Measurements from ENCODE around the gene PPARG. TPM values are rescaled to one million over a fixed set of nuclear protein-coding genes. Genes with fewer than 3 reads are reported as not detected.

The PPARG gene
- total and polyA plus RNA-seq, 7 donors: 9.7 to 111 (median 17.8) TPM

DNA sequence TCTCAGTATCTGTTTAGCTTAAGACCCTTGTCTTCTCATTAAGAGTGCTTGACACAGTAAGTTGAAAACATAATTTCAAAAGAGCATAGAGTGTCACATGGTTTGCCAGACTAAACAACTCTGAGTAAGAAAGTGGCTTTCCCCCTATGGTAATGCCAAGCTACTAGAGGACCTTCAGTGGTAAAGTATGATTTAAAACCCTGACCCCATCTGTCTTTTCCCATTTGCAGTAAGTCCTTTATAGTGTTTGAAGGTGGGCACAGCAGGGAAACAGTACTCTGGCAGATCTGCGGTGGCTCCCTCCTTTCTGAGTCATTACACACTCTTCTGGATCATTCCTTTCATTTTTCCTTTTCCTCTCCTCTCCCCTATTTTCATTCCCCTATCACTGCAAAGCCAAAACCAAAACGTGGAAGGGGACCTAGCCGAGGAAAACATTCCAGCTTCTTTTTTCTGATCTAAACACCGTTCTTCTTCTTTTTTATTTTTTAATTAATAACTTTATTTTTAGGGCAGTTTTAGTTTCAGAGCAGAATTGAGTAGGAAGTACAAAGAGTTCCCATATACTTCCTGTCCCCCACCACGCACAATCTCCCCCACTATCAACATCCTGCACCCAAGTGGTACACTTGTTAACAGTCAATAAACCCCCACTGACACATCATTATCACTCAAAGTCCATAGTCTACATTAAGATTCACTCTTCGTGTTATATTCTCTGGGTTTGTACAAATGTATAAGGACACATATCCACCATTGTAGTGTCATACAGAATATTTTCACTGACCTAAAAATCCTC lies 74.7 kb downstream of the PPARG start:
- Histone ChIP-seq H3K4me3 (no peak overlapping the region), H3K27ac (no peak overlapping the region), H3K36me3 (no peaks in the 10 kb centered on the region), H3K27me3 (no peaks in the 10 kb centered on the region), H3K9me3 (peaks cover 0 to 7% (median 0%) of the 10 kb centered on the region in 4 donors), H3K4me1 (no peaks in the 10 kb centered on the region)
- intact Hi-C loops (cut with DNase I): no loop called here
- DNase-seq: no peak
- WGBS, 2 donors: 53 to 78% methylated on average over 6 of the region's 6 CpGs
- TF ChIP-seq EP300 (IDR thresholded peaks at IDR 0.05): no peak
- no peak for TF ChIP-seq POLR2A (IDR thresholded peaks at IDR 0.05)
- TF ChIP-seq POLR2AphosphoS5 (IDR thresholded peaks at IDR 0.05): no peak

DNA sequence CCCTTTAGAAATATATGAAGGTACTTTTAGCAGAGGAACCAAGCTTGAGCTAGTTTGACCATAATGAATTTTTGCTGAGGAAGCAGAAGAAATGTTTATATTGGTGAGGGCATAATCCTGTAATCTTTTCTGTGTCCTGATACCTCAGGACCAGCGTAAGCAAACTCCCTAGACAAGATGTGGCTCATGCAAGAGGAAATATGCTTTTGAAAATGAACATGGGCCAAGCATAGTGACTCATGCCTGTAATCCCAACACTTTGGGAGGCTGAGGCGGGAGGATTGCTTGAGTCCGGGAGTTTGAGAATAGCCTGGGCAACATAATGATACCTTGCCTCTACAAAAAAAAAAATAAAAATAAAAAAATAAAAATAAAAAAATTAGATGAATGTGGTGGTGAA lies 78.5 kb downstream of the PPARG start:
- H3K27me3 ChIP-seq: no peaks in the 10 kb centered on the region
- H3K9me3 ChIP-seq: peaks cover 0 to 4% (median 0%) of the 10 kb centered on the region in 4 donors
- no peaks in the 10 kb centered on the region for H3K4me1 ChIP-seq
- no peak for DNase-seq
- TF ChIP-seq POLR2A (IDR thresholded peaks at IDR 0.05): no peak
- TF ChIP-seq POLR2AphosphoS5 (IDR thresholded peaks at IDR 0.05): no peak
- no peak for TF ChIP-seq EP300 (IDR thresholded peaks at IDR 0.05)
- TF ChIP-seq, protein P1, sequence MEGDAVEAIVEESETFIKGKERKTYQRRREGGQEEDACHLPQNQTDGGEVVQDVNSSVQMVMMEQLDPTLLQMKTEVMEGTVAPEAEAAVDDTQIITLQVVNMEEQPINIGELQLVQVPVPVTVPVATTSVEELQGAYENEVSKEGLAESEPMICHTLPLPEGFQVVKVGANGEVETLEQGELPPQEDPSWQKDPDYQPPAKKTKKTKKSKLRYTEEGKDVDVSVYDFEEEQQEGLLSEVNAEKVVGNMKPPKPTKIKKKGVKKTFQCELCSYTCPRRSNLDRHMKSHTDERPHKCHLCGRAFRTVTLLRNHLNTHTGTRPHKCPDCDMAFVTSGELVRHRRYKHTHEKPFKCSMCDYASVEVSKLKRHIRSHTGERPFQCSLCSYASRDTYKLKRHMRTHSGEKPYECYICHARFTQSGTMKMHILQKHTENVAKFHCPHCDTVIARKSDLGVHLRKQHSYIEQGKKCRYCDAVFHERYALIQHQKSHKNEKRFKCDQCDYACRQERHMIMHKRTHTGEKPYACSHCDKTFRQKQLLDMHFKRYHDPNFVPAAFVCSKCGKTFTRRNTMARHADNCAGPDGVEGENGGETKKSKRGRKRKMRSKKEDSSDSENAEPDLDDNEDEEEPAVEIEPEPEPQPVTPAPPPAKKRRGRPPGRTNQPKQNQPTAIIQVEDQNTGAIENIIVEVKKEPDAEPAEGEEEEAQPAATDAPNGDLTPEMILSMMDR (IDR thresholded peaks at IDR 0.05): no peak
- H3K36me3 ChIP-seq: no peaks in the 10 kb centered on the region
- 75 to 90% methylated on average over 3 of the region's 3 CpGs for WGBS, 2 donors
- no peak overlapping the region for H3K27ac ChIP-seq
- intact Hi-C loops (cut with DNase I): no loop called here
- H3K4me3 ChIP-seq: no peak overlapping the region

DNA sequence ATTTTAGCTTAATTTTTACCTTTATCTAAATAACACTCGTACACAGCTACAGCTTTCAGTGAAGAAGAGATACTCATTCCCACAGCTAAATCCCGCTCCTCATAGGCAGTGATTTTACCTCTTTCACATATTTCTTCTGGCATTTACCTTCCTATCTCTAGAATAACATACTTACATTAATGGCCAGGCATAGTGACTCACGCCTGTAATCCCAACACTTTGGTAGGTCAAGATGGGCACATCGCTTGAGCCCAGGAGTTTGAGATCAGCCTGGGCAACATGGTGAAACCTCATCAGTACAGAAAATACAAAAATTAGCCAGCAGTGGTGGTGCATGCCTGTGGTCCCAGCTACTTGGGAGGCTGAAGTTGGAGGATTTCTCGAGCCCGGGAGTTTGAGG lies 80.2 kb downstream of the PPARG start:
- WGBS, 2 donors: 95 to 97% methylated on average over 6 of the region's 6 CpGs
- peaks cover 0 to 4% (median 0%) of the 10 kb centered on the region in 4 donors for H3K9me3 ChIP-seq
- TF ChIP-seq EP300 (IDR thresholded peaks at IDR 0.05): no peak
- no peak for TF ChIP-seq POLR2AphosphoS5 (IDR thresholded peaks at IDR 0.05)
- TF ChIP-seq, protein P1 (IDR thresholded peaks at IDR 0.05): no peak
- no peak for TF ChIP-seq POLR2A (IDR thresholded peaks at IDR 0.05)
- no peaks in the 10 kb centered on the region for H3K4me1 ChIP-seq
- intact Hi-C loops (cut with DNase I): no loop called here
- DNase-seq: no peak
- H3K27me3 ChIP-seq: no peaks in the 10 kb centered on the region
- H3K4me3 ChIP-seq: no peak overlapping the region
- H3K27ac ChIP-seq: no peak overlapping the region
- no peaks in the 10 kb centered on the region for H3K36me3 ChIP-seq

DNA sequence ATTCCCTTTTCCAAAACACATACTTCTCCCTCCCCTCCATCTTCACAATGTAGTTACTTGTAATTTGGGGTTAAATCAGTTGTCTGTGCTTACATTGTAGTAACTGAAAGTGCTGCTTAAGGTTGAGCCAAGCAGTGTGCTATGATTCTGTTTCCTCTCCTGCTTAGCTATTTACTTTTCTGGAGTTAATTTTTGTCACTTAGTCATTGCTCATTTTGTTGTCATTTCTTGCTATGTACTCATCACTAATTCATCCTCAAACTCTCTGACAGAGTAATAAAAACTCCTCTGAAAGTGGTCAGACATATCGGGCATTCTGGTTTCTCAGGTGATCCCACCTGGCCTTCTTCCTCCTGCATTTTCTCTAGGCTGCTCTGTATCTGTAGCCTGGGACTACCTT lies 80.7 kb downstream of the PPARG start:
- H3K36me3 ChIP-seq: no peaks in the 10 kb centered on the region
- peaks cover 0 to 4% (median 0%) of the 10 kb centered on the region in 4 donors for H3K9me3 ChIP-seq
- intact Hi-C loops (cut with DNase I): no loop called here
- peaks cover 0 to under 1% (median 0%) of the 10 kb centered on the region in 3 donors for H3K27me3 ChIP-seq
- TF ChIP-seq POLR2AphosphoS5 (IDR thresholded peaks at IDR 0.05) (no peak), EP300 (IDR thresholded peaks at IDR 0.05) (no peak), POLR2A (IDR thresholded peaks at IDR 0.05) (no peak)
- TF ChIP-seq, protein P1 (IDR thresholded peaks at IDR 0.05): no peak
- WGBS, 2 donors: 47 to 75% methylated on average over 1 of the region's 1 CpG
- H3K4me1 ChIP-seq: no peaks in the 10 kb centered on the region
- DNase-seq: no peak
- H3K27ac ChIP-seq: no peak overlapping the region
- H3K4me3 ChIP-seq: no peak overlapping the region

DNA sequence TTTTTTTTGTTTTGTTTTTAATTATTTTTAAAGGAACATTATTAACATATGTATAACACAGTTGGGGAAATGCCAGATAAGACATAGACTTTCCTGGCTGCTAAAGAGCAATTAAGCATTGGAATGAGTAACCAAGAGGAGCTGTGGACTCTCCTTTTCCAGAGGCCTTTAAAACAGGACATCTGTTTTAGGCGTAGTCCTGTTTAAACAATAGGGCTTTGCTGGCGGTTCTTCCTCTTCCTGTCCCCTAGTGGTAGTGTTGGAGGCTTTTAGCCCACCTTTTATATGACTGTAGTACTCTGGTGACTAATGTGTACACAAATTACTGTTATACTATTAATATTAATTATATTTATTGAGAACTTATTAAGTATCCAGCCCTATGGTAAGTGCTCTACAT lies 81.9 kb downstream of the PPARG start:
- H3K9me3 ChIP-seq: peaks cover 0 to 4% (median 0%) of the 10 kb centered on the region in 4 donors
- TF ChIP-seq, protein P1 (IDR thresholded peaks at IDR 0.05): no peak
- TF ChIP-seq POLR2A (IDR thresholded peaks at IDR 0.05) (no peak), POLR2AphosphoS5 (IDR thresholded peaks at IDR 0.05) (no peak), EP300 (IDR thresholded peaks at IDR 0.05) (no peak)
- no peaks in the 10 kb centered on the region for H3K36me3 ChIP-seq
- intact Hi-C loops (cut with DNase I): no loop called here
- DNase-seq: no peak
- no peak overlapping the region for H3K4me3 ChIP-seq
- 9 to 56% methylated on average over 2 of the region's 2 CpGs for WGBS, 2 donors
- no peaks in the 10 kb centered on the region for H3K4me1 ChIP-seq
- H3K27me3 ChIP-seq: peaks cover 0 to 5% (median 0%) of the 10 kb centered on the region in 3 donors
- H3K27ac ChIP-seq: peak overlapping the region in 3 of 4 donors; percentile 1 to 37 (median 22)

Data from sigmoid colon (tissue), 7 donors.